Sigmoid colon (tissue), 7 donors: ENCODE data around the gene PPT2. TPM values are rescaled to one million over a fixed set of nuclear protein-coding genes. Genes with fewer than 3 reads are reported as not detected.
A peak's percentile ranks its signal among the peaks of the same experiment; 100 is the strongest.

Experiments
- DNase-seq: peaks from one replicate; pipeline ENCODE4 v3.0.0-alpha.2; 2019
- H3K27ac ChIP-seq, 4 donors: fragments of 200-600 bp; sonication (generic); one replicate each; pipeline ENCODE4 v1.5.1; 2016 to 2019; ENCODE audit warnings: mild to moderate bottlenecking in 1 of 4
- H3K27me3 ChIP-seq, 3 donors: fragments of 200-600 bp; sonication (generic); one replicate each; pipeline ENCODE4 v1.5.1; 2019; ENCODE audit warnings: mild to moderate bottlenecking in 1 of 3
- H3K36me3 ChIP-seq, 4 donors: fragments of 200-600 bp; sonication (generic); one replicate each; pipeline ENCODE4 v1.5.1; 2016 to 2019
- H3K4me1 ChIP-seq, 4 donors: fragments of 200-600 bp; sonication (generic); one replicate each; pipeline ENCODE4 v1.5.1; 2017 to 2019
- H3K4me3 ChIP-seq, 4 donors: fragments of 200-600 bp; sonication (generic); one replicate each; pipeline ENCODE4 v1.5.1; 2017 to 2019; ENCODE audit warnings: mild to moderate bottlenecking in 2 of 4, moderate library complexity in 1 of 4
- H3K9me3 ChIP-seq, 4 donors: fragments of 200-600 bp in 3 of 4; sonication (generic) in 3 of 4; one replicate each; pipeline versions ENCODE4 v1.5.1 to v1.6.1; 2013 to 2019
- EP300 ChIP-seq, 4 donors: sonication (generic); formaldehyde crosslinking; IDR thresholded peaks; one replicate each; pipeline ENCODE4 v1.6.1; 2017; ENCODE audit warnings: antibody characterized with exemption in 4 of 4
- POLR2A ChIP-seq, 2 donors: fragments of 450-650 bp; IDR thresholded peaks; one replicate each; pipeline ENCODE4 v1.6.1; 2016; ENCODE audit warnings: antibody characterized with exemption in 2 of 2, mild to moderate bottlenecking in 2 of 2, moderate library complexity in 2 of 2
- POLR2AphosphoS5 ChIP-seq, 4 donors: sonication (generic); formaldehyde crosslinking; IDR thresholded peaks; one replicate each; pipeline ENCODE4 v1.6.1; 2017; ENCODE audit warnings: antibody characterized with exemption in 4 of 4
- WGBS, 2 donors: extraction: QIAGEN DNeasy Blood & Tissue Kit; methylation state at CpG; one replicate each; pipeline ENCODE4 v1.1.7; 2013; 5-methylcytosine and 5-hydroxymethylcytosine counted together
- intact Hi-C: fragments of 100-400 bp; cut with DNase I; formaldehyde crosslinking; loops from one replicate; pipeline ENCODE4 v1.15.1; 2023
- polyA plus RNA-seq, 3 donors: library from polyadenylated mRNA; stranded (reverse); fragments of 200-250 nt; gene quantifications; one replicate each; pipeline ENCODE4 v1.2.3, GENCODE V29; 2013
- total RNA-seq, 4 donors: library from RNA; depleted of rRNA; stranded (reverse); fragments of >200 nt; gene quantifications; one replicate each; pipeline ENCODE4 v1.1.0, GENCODE V29; 2016
- TF ChIP-seq, protein P1 (sequence below), 4 experiments: fragments of 450-650 bp in 3 of 4; fragments of 200-600 bp in 1 of 4; IDR thresholded peaks; one replicate each; pipeline ENCODE4 v1.5.1; 2016 to 2019; ENCODE audit warnings: antibody characterized with exemption in 4 of 4, mild to moderate bottlenecking in 3 of 4, moderate library complexity in 2 of 4
- donor health status: healthy with polysubstance abuse.
- donor health status: Bipolar disorder and iron deficiency.
- donor health status: healthy.

Gene PPT2
- total and polyA plus RNA-seq, 7 donors: 3.0 to 126 (median 15.5) TPM

DNA sequence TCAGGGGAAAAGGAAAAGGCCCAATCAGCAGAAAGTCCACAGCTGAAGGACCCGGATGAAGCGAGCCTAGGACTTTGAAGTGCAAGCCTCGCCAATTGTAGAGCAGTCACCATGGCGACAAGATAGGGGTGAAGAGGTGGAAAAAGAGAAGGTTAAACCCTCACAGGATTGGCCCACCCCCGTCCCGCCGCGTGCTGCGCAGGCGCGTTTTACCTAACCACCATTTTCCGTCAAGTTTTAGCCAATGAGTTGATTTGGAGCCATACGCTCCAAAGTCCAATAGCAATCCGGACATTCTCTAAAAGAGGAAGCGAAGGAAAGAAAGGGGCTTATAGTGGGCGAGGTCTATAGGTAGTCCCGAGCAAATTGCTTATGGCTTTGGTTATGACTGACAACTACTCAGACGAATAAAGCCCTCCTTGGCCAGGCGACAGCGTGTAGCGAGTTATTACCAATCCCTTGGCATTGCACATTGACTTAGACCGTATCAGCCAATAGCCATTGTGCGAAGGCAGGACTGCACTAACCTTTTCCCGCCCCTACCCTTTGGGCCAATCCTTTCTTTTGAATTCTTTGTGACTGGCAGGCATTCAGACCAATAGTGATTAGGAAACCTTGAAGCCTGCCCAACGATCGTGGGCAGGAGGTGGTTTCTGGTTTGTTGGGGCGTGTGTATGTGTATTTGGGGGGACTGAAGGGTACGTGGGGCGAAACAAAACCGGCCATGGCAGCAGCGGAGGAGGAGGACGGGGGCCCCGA, 24.0 kb downstream of the PPT2 start, which contains the start of gene RNF5:
Gene RNF5 (plus strand): TSS at position 618 of the 759 bp plus-strand sequence. CDS start 107 bp downstream, at position 725.
- WGBS, 2 donors: 1% methylated on average over 33 of the region's 33 CpGs
- peak; percentile 53 to 80 (median 59) for TF ChIP-seq POLR2AphosphoS5 (IDR thresholded peaks at IDR 0.05)
- peak in 1 of 4 donors; percentile 22 for TF ChIP-seq EP300 (IDR thresholded peaks at IDR 0.05)
- peak in 1 of 2 donors; percentile 24 for TF ChIP-seq POLR2A (IDR thresholded peaks at IDR 0.05)
- TF ChIP-seq, protein P1, sequence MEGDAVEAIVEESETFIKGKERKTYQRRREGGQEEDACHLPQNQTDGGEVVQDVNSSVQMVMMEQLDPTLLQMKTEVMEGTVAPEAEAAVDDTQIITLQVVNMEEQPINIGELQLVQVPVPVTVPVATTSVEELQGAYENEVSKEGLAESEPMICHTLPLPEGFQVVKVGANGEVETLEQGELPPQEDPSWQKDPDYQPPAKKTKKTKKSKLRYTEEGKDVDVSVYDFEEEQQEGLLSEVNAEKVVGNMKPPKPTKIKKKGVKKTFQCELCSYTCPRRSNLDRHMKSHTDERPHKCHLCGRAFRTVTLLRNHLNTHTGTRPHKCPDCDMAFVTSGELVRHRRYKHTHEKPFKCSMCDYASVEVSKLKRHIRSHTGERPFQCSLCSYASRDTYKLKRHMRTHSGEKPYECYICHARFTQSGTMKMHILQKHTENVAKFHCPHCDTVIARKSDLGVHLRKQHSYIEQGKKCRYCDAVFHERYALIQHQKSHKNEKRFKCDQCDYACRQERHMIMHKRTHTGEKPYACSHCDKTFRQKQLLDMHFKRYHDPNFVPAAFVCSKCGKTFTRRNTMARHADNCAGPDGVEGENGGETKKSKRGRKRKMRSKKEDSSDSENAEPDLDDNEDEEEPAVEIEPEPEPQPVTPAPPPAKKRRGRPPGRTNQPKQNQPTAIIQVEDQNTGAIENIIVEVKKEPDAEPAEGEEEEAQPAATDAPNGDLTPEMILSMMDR (IDR thresholded peaks at IDR 0.05): no peak
- peaks cover 0 to 71% (median 50%) of the 10 kb centered on the region in 4 donors for H3K4me1 ChIP-seq
- no peaks in the 10 kb centered on the region for H3K9me3 ChIP-seq
- H3K27me3 ChIP-seq: no peaks in the 10 kb centered on the region
- H3K4me3 ChIP-seq: peak within 1 kb of the TSS; percentile 85 to 97 (median 92)
- intact Hi-C loops: loop anchor here (5.0 to 10.0 kb wide), 2 partner anchors 353 to 511 kb away; partner anchors contain the start of genes CSNK2B, HSPA1B and LY6G5B
- peak within 1 kb of the TSS; percentile 88 to 96 (median 94) for H3K27ac ChIP-seq
- H3K36me3 ChIP-seq: peaks cover 8 to 35% (median 13%) of the 10 kb centered on the region in 4 donors
- DNase-seq: peak; percentile 99

DNA sequence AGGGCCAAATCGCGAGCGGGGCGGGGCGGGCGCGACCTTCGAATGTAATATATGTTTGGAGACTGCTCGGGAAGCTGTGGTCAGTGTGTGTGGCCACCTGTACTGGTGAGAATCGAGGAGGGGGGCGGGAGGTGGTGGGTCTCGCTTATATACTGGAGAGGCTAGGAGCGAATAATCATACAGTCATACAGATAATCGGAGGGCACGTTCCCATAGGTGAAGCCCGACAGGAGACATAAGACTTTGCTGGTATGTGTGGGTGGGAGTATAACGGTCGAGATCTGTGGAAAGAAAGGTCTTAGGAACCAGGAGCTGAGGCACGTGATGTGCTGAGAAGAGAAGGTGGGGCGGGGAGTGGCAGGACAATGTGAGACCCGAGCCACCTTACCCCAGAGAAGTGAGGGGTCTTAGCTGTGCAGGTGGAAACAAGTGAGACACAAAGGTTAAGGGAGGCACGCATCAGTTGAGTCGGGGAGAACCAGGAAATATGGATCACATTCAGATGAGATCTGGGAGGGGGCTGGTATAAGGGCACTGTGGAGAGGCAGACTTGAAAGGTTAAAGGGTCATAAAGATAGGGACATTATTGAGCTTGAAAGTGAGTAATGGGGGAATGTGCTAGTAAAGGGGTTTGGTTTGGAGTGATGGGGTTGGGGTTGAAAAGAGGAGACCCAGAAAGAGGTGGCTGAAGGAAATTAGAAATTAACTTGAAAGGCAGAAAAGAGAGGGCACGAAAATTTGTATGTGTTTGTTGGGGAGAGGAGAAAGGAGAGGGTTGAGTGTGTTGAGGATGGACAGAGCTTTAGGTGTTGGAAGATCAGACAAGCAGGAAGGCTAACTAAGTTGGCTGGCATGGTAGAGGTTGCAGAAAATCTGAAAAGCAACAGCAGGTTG, 24.9 kb downstream of the PPT2 start:
- Histone ChIP-seq H3K27ac (peak overlapping the region; percentile 88 to 96 (median 94)), H3K27me3 (no peaks in the 10 kb centered on the region), H3K9me3 (no peaks in the 10 kb centered on the region), H3K36me3 (peaks cover 8 to 43% (median 13%) of the 10 kb centered on the region in 4 donors), H3K4me3 (peak overlapping the region; percentile 61 to 97 (median 90)), H3K4me1 (peaks cover 0 to 64% (median 48%) of the 10 kb centered on the region in 4 donors)
- WGBS, 2 donors: 2% methylated on average over 24 of the region's 24 CpGs
- TF ChIP-seq, protein P1 (IDR thresholded peaks at IDR 0.05): no peak
- TF ChIP-seq POLR2A (IDR thresholded peaks at IDR 0.05) (no peak), POLR2AphosphoS5 (IDR thresholded peaks at IDR 0.05) (no peak), EP300 (IDR thresholded peaks at IDR 0.05) (no peak)
- DNase-seq: no peak
- intact Hi-C loops: loop anchor here (5.0 to 10.0 kb wide), 2 partner anchors 354 to 511 kb away; partner anchors contain the start of genes CSNK2B, HSPA1B and LY6G5B

DNA sequence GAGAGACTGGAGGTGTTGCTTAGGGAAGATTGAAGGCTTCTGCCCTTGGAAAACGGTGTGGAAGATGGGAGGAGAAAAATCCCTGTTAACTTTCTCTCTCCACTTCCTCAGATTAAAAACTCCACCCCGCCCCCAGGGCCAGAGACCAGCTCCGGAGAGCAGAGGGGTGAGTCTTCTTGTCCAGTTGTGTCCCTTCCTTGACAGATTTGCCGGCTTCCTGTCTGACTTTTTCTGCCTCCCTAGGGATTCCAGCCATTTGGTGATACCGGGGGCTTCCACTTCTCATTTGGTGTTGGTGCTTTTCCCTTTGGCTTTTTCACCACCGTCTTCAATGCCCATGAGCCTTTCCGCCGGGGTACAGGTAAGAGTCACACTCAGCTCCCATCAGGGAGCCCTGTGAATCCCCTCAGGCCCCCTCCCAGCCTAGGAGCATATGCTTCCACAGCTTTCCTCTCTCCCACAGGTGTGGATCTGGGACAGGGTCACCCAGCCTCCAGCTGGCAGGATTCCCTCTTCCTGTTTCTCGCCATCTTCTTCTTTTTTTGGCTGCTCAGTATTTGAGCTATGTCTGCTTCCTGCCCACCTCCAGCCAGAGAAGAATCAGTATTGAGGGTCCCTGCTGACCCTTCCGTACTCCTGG, 25.9 kb downstream of the PPT2 start:
- H3K4me1 ChIP-seq: peaks cover 0 to 62% (median 42%) of the 10 kb centered on the region in 4 donors
- intact Hi-C loops: loop anchor here (5.0 to 10.0 kb wide), 2 partner anchors 355 to 513 kb away; partner anchors contain the start of genes CSNK2B, HSPA1B and LY6G5B
- WGBS, 2 donors: 82 to 84% methylated on average over 10 of the region's 10 CpGs

More for the DNA sequence above, 25.9 kb downstream of the PPT2 start:
- peak overlapping the region; percentile 88 to 96 (median 94) for H3K27ac ChIP-seq
- H3K4me3 ChIP-seq: no peak overlapping the region
- no peak for TF ChIP-seq EP300 (IDR thresholded peaks at IDR 0.05)
- TF ChIP-seq, protein P1 (IDR thresholded peaks at IDR 0.05): no peak
- TF ChIP-seq POLR2A (IDR thresholded peaks at IDR 0.05): no peak
- no peak for TF ChIP-seq POLR2AphosphoS5 (IDR thresholded peaks at IDR 0.05)
- DNase-seq: no peak
- H3K27me3 ChIP-seq: no peaks in the 10 kb centered on the region
- H3K36me3 ChIP-seq: peaks cover 8 to 43% (median 13%) of the 10 kb centered on the region in 4 donors
- no peaks in the 10 kb centered on the region for H3K9me3 ChIP-seq
